BE2C (cell line): ENCODE data around the gene NCF2.

Experiments used
- DNase-seq: peaks from one replicate; pipeline ENCODE4 v3.0.0-alpha.2; 2020
- H3K27me3 ChIP-seq: fragments of 250-450 bp; sonication (Bioruptor Pico); 2 replicates; pipeline ENCODE4 v1.5.1; 2020; ENCODE audit warnings: mild to moderate bottlenecking
- H3K36me3 ChIP-seq: fragments of 250-450 bp; sonication (Bioruptor Pico); 2 replicates; pipeline ENCODE4 v1.5.1; 2020; ENCODE audit warnings: mild to moderate bottlenecking
- H3K4me1 ChIP-seq: fragments of 250-450 bp; sonication (Bioruptor Pico); 2 replicates; pipeline ENCODE4 v1.5.1; 2020
- H3K4me3 ChIP-seq: 2 replicates; pipeline ENCODE4 v1.5.1; 2011; ENCODE audit warnings: low read depth, low read length
- H3K9me3 ChIP-seq: fragments of 250-450 bp; sonication (Bioruptor Pico); 2 replicates; pipeline ENCODE4 v1.5.1; 2020
- TF ChIP-seq, protein P1 (sequence below): IDR thresholded peaks from 2 replicates; pipeline ENCODE4 v1.5.1; 2012; ENCODE audit warnings: mild to moderate bottlenecking, low read depth, low read length

NCF2 gene

DNA sequence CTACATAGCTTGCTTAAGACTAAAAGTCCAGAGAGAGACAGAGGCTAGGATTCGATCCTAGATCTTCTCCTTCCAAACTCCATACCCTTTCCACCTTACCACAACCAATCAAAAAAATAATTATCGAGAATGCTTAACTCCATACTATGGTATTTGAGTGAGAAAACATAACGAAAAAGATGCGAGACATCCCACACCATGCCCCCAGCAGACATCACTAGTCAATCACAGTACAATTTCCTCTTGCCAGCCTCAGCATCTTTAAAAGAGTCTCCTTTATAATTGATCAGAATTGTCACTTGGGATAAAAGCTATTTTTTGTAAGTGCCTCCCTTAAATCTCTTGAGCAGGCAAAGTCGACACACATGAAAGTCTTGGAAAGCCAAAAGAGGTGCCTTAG lies 875 bp downstream of the NCF2 start:
- no peak for DNase-seq
- Histone ChIP-seq H3K4me1 (no peaks in the 10 kb centered on the region), H3K27me3 (no peaks in the 10 kb centered on the region), H3K36me3 (no peaks in the 10 kb centered on the region), H3K9me3 (no peaks in the 10 kb centered on the region), H3K4me3 (no peak overlapping the region)
- TF ChIP-seq, protein P1, sequence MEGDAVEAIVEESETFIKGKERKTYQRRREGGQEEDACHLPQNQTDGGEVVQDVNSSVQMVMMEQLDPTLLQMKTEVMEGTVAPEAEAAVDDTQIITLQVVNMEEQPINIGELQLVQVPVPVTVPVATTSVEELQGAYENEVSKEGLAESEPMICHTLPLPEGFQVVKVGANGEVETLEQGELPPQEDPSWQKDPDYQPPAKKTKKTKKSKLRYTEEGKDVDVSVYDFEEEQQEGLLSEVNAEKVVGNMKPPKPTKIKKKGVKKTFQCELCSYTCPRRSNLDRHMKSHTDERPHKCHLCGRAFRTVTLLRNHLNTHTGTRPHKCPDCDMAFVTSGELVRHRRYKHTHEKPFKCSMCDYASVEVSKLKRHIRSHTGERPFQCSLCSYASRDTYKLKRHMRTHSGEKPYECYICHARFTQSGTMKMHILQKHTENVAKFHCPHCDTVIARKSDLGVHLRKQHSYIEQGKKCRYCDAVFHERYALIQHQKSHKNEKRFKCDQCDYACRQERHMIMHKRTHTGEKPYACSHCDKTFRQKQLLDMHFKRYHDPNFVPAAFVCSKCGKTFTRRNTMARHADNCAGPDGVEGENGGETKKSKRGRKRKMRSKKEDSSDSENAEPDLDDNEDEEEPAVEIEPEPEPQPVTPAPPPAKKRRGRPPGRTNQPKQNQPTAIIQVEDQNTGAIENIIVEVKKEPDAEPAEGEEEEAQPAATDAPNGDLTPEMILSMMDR = no peak

DNA sequence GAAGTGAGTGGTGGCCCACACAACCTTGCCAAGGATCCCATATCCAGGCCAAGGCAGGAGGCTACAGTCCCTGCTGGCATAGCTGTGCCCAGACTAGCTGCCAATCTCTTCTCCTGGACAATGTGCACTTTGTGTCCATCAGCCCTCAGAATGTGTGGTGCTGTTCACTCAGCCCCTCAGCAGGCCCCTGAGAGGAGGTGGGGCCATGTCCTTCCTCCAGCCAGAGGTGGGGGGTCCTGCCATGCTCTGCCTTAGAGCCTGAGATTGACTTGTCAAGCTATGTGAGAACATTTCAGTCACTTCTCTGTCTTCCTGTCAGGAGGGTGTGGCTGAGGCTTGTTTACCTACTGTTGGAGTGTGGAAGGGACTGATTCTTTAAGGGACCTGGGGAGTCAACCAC lies 1.4 kb downstream of the NCF2 start:
- no peaks in the 10 kb centered on the region for H3K4me1 ChIP-seq
- TF ChIP-seq, protein P1 = no peak
- no peaks in the 10 kb centered on the region for H3K27me3 ChIP-seq
- no peak for DNase-seq
- H3K36me3 ChIP-seq = no peaks in the 10 kb centered on the region
- H3K9me3 ChIP-seq = no peaks in the 10 kb centered on the region
- H3K4me3 ChIP-seq = no peak overlapping the region

DNA sequence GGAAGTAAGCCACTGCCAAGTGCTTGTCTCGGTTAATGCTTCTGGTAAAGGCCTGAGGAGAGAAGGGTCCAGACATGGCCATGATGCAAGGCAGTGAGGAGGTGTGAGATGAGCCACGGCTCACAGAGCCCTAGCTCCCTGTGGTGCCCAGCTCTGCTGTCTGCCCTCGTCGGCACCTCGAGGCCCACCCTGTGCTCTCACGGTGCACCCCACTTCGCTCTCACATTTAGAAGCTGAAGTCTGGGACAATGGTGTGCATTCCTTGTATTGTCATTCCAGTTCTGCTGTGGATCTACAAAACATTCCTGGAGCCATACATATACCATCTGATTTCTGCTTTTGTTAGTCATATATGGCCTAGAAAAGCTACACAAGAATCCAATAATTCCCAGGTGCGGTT lies 3.3 kb downstream of the NCF2 start:
- TF ChIP-seq, protein P1 = no peak
- Histone ChIP-seq H3K27me3 (no peaks in the 10 kb centered on the region), H3K9me3 (no peaks in the 10 kb centered on the region), H3K4me1 (no peaks in the 10 kb centered on the region), H3K4me3 (no peak overlapping the region), H3K36me3 (no peaks in the 10 kb centered on the region)
- no peak for DNase-seq

DNA sequence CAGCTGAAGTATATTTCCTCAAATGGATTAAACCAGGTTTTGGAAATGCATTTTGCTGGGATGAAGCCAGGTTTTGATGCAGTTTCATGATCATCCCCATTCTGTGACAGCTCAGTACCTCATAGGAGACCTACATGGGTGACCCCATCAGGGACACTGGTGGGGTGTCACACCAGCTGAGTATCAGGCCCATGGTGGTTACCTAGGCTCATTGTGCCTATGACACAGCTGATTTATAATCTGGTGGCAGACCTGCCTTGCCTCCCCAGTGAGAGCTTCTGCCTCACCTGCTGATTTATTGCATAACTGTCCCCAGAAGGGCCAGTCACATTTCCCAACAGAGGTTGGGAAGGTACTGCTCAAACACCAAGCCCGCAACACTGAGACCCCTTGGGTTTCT lies 3.8 kb downstream of the NCF2 start:
- no peaks in the 10 kb centered on the region for H3K27me3 ChIP-seq
- no peak overlapping the region for H3K4me3 ChIP-seq
- H3K4me1 ChIP-seq = no peaks in the 10 kb centered on the region
- TF ChIP-seq, protein P1 = no peak
- H3K9me3 ChIP-seq = no peaks in the 10 kb centered on the region
- H3K36me3 ChIP-seq = no peaks in the 10 kb centered on the region
- DNase-seq = no peak

DNA sequence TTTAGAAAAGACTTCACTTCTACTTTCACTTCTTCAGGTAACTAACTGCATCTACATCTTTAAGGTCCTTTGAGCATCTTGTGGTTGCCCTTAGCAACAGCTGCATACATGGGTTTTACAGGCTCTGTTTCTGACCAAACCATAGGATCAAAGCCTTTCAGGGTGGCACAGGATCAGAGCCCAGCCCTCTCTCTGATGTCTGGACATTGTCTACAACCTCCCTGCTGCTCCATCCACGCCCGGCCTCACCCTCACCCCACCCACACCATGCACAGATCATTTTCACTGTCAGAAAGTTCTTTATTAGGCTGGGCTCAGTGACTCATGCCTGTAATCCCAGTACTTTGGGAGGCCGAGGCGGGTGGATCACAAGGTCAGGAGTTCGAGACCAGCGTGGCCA lies 5.2 kb downstream of the NCF2 start:
- TF ChIP-seq, protein P1 = no peak
- Histone ChIP-seq H3K27me3 (no peaks in the 10 kb centered on the region), H3K4me3 (no peak overlapping the region), H3K36me3 (no peaks in the 10 kb centered on the region), H3K4me1 (no peaks in the 10 kb centered on the region), H3K9me3 (no peaks in the 10 kb centered on the region)
- DNase-seq = no peak

DNA sequence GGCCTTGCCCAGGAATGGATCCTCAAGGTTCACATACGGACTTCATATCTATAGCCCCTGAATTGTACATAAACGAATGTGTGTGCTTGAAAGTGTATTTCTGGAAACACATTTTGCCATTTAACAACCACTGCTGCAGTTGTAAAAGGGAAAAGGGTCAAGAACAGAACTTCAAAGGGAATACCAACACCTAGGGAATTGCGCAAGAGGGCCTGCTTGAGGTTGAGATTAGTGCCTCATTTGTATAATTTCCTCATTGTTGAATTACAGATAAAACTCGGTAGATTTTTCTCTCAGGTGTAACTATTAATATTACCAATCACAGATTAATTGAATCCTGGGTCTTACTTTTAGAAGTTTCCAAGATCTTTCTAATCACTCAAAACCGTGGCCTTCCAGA lies 6.1 kb downstream of the NCF2 start:
- H3K9me3 ChIP-seq = no peaks in the 10 kb centered on the region
- H3K4me1 ChIP-seq = no peaks in the 10 kb centered on the region
- H3K36me3 ChIP-seq = no peaks in the 10 kb centered on the region
- TF ChIP-seq, protein P1 = no peak
- no peaks in the 10 kb centered on the region for H3K27me3 ChIP-seq
- no peak overlapping the region for H3K4me3 ChIP-seq
- DNase-seq = no peak
